GOT3 (cell line): Measurements from ENCODE around the gene KCNG4.

ENCODE experiments used
- DNase-seq: peaks from one replicate; lab custom pipeline; 2025; ENCODE audit warnings: mixed read lengths; lab: John Stamatoyannopoulos, UW

The KCNG4 gene

DNA sequence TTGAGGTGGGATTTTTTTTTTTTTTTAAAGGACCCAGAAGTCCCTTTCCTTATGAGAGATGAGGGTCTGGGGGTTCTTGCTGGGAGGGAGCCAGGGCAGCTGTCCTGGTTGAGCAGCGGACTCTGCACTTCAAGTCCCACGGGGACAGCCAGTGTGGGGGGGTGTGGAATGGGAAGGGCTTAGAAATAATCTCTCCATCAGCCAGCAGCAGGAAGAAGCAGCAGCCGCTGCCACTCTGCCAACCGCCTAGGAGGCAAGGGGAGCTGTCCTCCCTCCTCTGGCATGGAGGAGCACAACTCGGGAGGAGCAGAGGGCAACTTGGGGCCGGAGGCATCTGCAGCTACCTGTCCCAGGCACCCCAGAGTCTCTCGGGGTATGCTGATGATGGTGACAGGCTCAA lies at the start of gene KCNG4:
KCNG4 (minus strand) TSS at position 104 of the 400 bp plus-strand sequence. CDS start 2,527 bp downstream, outside the sequence.
- DNase-seq = no peak

DNA sequence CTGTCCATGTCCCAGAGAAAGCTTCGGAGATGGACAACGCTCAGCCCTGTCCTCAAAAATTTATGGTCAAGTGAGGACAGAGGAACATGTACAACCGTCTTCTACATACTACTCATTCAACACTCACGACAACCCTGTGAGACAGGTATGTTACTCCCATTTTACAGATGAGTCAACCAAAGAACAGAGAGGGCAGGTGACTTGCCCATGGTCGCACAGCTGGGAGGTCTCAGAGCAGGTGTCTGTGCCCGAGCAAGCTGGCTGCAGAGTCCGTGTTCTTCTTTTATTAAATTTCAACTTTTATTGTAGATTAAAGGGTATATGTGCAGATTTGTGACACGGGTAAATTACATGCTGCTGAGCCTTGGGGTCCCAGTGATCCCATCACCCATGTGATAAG lies 49.1 kb upstream of the KCNG4 start:
- DNase-seq = no peak

GRCh38 chr16:84286578-84287240 lies 46.9 kb upstream of the KCNG4 start:
- no peak for DNase-seq

GRCh38 chr16:84284154-84284722 lies 44.4 kb upstream of the KCNG4 start:
- DNase-seq = no peak

GRCh38 chr16:84283314-84284153 lies 43.7 kb upstream of the KCNG4 start:
- DNase-seq = no peak

GRCh38 chr16:84282533-84282932 lies 42.7 kb upstream of the KCNG4 start:
- DNase-seq = no peak

DNA sequence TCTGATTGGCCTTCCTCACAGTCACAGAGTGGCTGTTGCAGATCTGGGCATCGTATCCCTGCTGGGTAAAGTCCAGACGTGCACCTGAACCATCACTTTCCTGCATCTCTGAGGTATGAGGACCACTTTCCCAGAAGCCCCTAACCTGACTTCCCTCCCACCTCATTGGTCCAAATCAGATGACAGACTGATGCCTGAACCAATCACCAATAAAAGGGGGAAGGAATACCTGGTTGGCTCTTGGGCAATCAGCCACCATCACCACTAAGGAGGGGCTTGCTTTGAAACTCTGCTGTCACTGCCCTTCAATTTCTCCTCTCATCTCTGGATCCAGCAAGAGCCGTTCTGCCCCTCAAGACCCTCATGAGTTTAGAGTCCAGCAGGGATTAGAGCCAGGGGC lies 41.3 kb upstream of the KCNG4 start:
- DNase-seq = no peak

- DNase-seq = no peak
Measured at GRCh38 chr16:84279881-84280280, 40.1 kb upstream of the KCNG4 start.

- no peak for DNase-seq
Measured at GRCh38 chr16:84278968-84279367, 39.2 kb upstream of the KCNG4 start.

GRCh38 chr16:84278333-84278732 lies 38.5 kb upstream of the KCNG4 start:
- no peak for DNase-seq

DNA sequence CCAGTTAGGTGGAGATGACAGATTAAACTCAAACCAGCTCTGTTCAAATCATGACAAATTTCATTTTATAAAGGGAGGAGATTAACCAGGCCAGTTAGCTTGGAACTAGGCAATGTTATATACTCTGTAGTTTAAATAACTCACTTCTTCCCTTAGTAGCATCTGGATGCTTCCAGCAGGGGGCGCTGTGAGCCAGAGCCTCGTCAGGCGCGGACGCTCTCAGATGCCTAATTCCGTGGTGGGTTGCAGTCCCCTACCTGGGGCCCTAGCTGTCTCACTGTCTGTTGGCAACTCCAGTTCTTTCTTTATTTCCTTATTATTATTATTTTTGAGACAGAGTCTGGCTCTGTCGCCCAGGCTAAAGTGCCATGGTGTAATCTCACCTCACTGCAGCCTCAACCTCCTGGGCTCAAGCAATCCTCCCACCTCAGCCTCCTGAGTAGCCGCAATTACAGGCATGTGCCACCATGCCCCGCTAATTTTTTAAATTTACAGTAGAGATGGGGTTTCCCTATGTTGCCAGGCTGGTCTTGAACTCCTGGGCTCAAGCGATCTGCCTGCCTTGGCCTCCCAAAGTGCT lies 37.5 kb upstream of the KCNG4 start:
- no peak for DNase-seq

- DNase-seq = no peak
Measured at GRCh38 chr16:84275585-84276151, 35.9 kb upstream of the KCNG4 start.

GRCh38 chr16:84274515-84274914 lies 34.7 kb upstream of the KCNG4 start:
- DNase-seq = no peak

DNA sequence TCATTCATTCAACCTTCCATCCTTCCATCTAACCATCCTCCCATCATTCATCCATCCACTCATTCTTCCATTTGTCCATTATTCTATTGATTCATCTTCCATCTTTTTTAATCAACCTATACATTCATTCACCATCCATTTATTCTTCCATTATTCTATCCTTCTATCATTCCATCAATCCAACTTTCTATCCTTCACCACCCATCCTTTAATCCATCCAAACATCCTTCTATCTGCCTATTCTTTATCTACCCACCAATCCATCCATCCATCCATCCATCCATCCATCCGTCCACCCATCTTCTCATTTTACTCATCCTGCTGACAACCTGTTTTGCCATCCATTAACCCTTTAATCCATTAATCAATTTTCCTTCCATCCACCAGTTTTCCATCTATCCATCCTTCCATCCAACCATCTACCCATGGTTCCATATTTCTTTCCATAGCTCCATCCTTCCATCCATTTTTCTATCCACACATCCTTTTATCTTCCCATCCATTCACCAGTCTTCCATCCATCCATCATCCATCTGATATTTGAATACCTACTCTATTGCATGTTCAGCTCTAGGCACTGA lies 33.0 kb upstream of the KCNG4 start:
- no peak for DNase-seq

GRCh38 chr16:84271866-84272265 lies 32.1 kb upstream of the KCNG4 start:
- DNase-seq = no peak

DNA sequence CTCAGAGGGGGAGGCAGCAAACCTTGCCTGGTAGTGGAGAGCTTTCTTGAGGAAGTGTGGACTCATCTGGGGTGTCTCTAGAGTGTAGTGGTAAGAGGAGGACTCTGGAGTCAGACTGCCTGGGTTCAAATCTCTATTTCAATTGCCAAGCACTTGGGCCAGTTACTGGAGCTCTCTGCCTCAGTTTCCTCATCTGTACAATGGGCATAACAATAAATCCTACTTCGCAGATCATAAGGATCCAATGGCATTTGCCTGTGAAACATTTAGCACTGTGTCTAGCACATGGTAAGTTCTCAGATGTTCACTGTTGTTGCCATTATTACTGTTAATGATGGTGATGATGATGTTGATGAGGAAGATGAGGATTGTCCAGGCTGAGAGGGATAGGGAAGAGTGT lies 31.2 kb upstream of the KCNG4 start:
- no peak for DNase-seq

DNA sequence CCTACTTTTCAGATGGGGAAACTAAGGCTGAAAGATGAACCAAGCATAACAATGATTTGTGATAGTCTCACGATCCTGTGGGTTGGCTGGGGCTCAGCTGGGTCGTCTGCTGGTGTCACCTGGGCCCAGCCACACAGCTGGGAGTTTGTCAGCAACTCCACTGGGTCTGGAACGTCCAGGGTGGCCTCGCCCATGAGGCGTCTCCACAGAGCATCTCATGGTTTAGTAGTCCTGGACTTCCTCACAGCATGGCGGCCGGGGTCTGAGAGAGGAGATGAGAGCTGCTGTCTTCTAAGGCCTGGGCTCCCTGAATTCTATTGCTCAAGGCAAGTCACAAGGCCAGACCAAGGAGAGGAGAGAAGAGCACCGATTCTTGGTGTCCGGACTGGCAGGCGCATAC lies 30.7 kb upstream of the KCNG4 start:
- no peak for DNase-seq

DNA sequence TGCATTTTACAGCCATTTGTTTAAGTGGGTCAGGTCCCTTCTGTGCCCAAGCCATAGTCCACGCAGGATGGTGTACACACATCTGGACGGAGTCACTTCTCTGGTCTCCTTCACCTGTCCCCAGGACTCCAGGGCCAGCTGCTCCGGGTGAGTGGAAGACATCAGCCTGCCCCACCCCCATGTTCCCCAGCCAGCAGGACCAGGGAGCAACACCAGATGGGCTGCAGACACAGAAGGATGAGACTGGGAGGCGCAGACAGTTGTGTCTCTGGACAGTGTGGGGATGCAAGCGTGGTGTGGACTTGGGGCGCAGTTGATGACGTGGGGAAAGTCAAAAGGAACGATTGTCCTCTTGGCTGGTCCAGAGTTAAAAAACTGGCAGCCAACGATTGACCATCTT lies 30.3 kb upstream of the KCNG4 start:
- no peak for DNase-seq

- no peak for DNase-seq
Measured at GRCh38 chr16:84268291-84269040, 28.7 kb upstream of the KCNG4 start.

GRCh38 chr16:84267380-84267779 lies 27.6 kb upstream of the KCNG4 start:
- DNase-seq = no peak

GRCh38 chr16:84266451-84266850 lies 26.6 kb upstream of the KCNG4 start:
- no peak for DNase-seq
